Neural cell (in vitro differentiated cells): ENCODE results near the gene MED15. TPM values are rescaled to one million over a fixed set of nuclear protein-coding genes. Genes with fewer than 3 reads are reported as not detected.

Experiments
- H2AFZ ChIP-seq: fragments of 200-600, 300-800 bp; sonication (generic), shearing (Covaris generic); 2 replicates; pipeline ENCODE4 v1.6.0; 2014; ENCODE audit warnings: low read depth, mild to moderate bottlenecking, antibody characterized with exemption, low read length, moderate library complexity
- H3F3A ChIP-seq: fragments of 200-600 bp; shearing (Covaris generic); 2 replicates; pipeline ENCODE4 v1.6.1; 2016; ENCODE audit warnings: mild to moderate bottlenecking, moderate library complexity, mixed read lengths, antibody characterized with exemption, low read length; ENCODE audit not compliant: insufficient read depth, poor library complexity, severe bottlenecking
- H3K27ac ChIP-seq: fragments of 200-600, 300-800 bp; sonication (generic), shearing (Covaris generic); 2 replicates; pipeline ENCODE4 v1.5.1; 2014; ENCODE audit warnings: mild to moderate bottlenecking, low read length, moderate library complexity
- H3K27me3 ChIP-seq: fragments of 300-800, 200-600 bp; sonication (generic), shearing (Covaris generic); 2 replicates; pipeline ENCODE4 v1.6.0; 2014; ENCODE audit warnings: mild to moderate bottlenecking, low read depth, low read length, moderate library complexity; ENCODE audit not compliant: insufficient read depth
- H3K36me3 ChIP-seq: fragments of 300-800, 200-600 bp; sonication (generic), shearing (Covaris generic); 2 replicates; pipeline ENCODE4 v1.5.1; 2014; ENCODE audit warnings: mild to moderate bottlenecking, antibody characterized with exemption, low read length, moderate library complexity; ENCODE audit not compliant: insufficient read depth
- H3K4me2 ChIP-seq: fragments of 300-800, 200-600 bp; sonication (generic), shearing (Covaris generic); 2 replicates; pipeline ENCODE4 v1.6.0; 2014; ENCODE audit warnings: mild to moderate bottlenecking, low read length
- H3K4me3 ChIP-seq: fragments of 300-800, 200-600 bp; sonication (generic), shearing (Covaris generic); 2 replicates; pipeline ENCODE4 v1.5.1; 2014; ENCODE audit warnings: mild to moderate bottlenecking, low read length, moderate library complexity
- H3K79me2 ChIP-seq: fragments of 200-600 bp; shearing (Covaris generic); replicated peaks from 2 replicates; pipeline ENCODE4 v1.6.0; 2014; ENCODE audit warnings: mild to moderate bottlenecking, low read length, moderate library complexity; ENCODE audit not compliant: insufficient read depth
- H3K9ac ChIP-seq: fragments of 300-800, 200-600 bp; sonication (generic), shearing (Covaris generic); 2 replicates; pipeline ENCODE4 v1.6.1; 2016; ENCODE audit warnings: mild to moderate bottlenecking, low read length, mixed read lengths
- H3K9me2 ChIP-seq: fragments of 200-600 bp; shearing (Covaris generic); 2 replicates; pipeline ENCODE4 v1.6.1; 2016; ENCODE audit warnings: mild to moderate bottlenecking, low read length, mixed read lengths; ENCODE audit not compliant: insufficient read depth
- H3K9me3 ChIP-seq: fragments of 200-600, 300-800 bp; sonication (generic), shearing (Covaris generic); 2 replicates; pipeline ENCODE4 v1.6.1; 2016; ENCODE audit warnings: mild to moderate bottlenecking, mixed run types, low read length, moderate library complexity, mixed read lengths
- H4K20me1 ChIP-seq: fragments of 200-600 bp; shearing (Covaris generic); 2 replicates; pipeline ENCODE4 v1.6.1; 2016; ENCODE audit warnings: mild to moderate bottlenecking, mixed run types; ENCODE audit not compliant: insufficient read depth
- CTCF ChIP-seq: fragments of 450-650 bp; IDR thresholded peaks from 2 replicates; pipeline ENCODE4 v1.5.1; 2014; ENCODE audit warnings: antibody characterized with exemption, mild to moderate bottlenecking, moderate library complexity; ENCODE audit not compliant: poor library complexity, severe bottlenecking
- EP300 ChIP-seq: fragments of 450-650 bp; conservative IDR thresholded peaks from 2 replicates; pipeline ENCODE4 v1.6.1; 2014; ENCODE audit warnings: antibody characterized with exemption, mild to moderate bottlenecking, moderate library complexity; ENCODE audit not compliant: poor library complexity, severe bottlenecking
- EZH2 ChIP-seq: fragments of 200-600, 300-800 bp; shearing (Covaris generic), sonication (generic); IDR thresholded peaks from 2 replicates; pipeline ENCODE4 v1.6.1; 2014; ENCODE audit warnings: antibody characterized with exemption, low read length, borderline replicate concordance, mild to moderate bottlenecking; ENCODE audit not compliant: insufficient read depth, poor library complexity, severe bottlenecking
- MXI1 ChIP-seq: fragments of 450-650 bp; conservative IDR thresholded peaks from 2 replicates; pipeline ENCODE4 v1.6.1; 2014; ENCODE audit warnings: antibody characterized with exemption, mild to moderate bottlenecking; ENCODE audit not compliant: poor library complexity, severe bottlenecking
- POLR2AphosphoS5 ChIP-seq: IDR thresholded peaks from 2 replicates; pipeline ENCODE4 v1.6.1; 2012
- RAD21 ChIP-seq: fragments of 450-650 bp; conservative IDR thresholded peaks from 2 replicates; pipeline ENCODE4 v1.6.1; 2014; ENCODE audit warnings: antibody characterized with exemption, mild to moderate bottlenecking, moderate library complexity
- REST ChIP-seq: IDR thresholded peaks from 2 replicates; pipeline ENCODE4 v1.6.1; 2012; ENCODE audit warnings: borderline replicate concordance
- SMC3 ChIP-seq: fragments of 450-650 bp; conservative IDR thresholded peaks from 2 replicates; pipeline ENCODE4 v1.6.1; 2014; ENCODE audit warnings: antibody characterized with exemption, mild to moderate bottlenecking, moderate library complexity; ENCODE audit not compliant: poor library complexity
- TAF1 ChIP-seq: IDR thresholded peaks from 2 replicates; pipeline ENCODE4 v1.6.1; 2012; ENCODE audit warnings: low read depth
- polyA plus RNA-seq: library from polyadenylated mRNA; depleted of rRNA; stranded (reverse); fragments of >200 nt; gene quantifications from 2 replicates; pipeline ENCODE4 v1.2.3, GENCODE V29; 2014

The MED15 gene
- polyA plus RNA-seq, 1 donor from 2014 or later, result 13.2 TPM

GRCh38 chr22:20585639-20586402 is 78.4 kb downstream of the MED15 start:
- H3K36me3 ChIP-seq, result no peaks in the 10 kb centered on the region
- no peaks in the 10 kb centered on the region for H3K27me3 ChIP-seq
- H4K20me1 ChIP-seq, result no peaks in the 10 kb centered on the region
- H3K9ac ChIP-seq, result no peak overlapping the region
- H3K4me2 ChIP-seq, result no peak overlapping the region
- H3K4me3 ChIP-seq, result no peak overlapping the region
- H3F3A ChIP-seq, result no peaks in the 10 kb centered on the region
- H2AFZ ChIP-seq, result no peak overlapping the region
- H3K79me2 ChIP-seq, result no peaks in the 10 kb centered on the region
- H3K9me2 ChIP-seq, result no peaks in the 10 kb centered on the region
- H3K9me3 ChIP-seq, result no peaks in the 10 kb centered on the region
- no peak overlapping the region for H3K27ac ChIP-seq
- no peak for TF ChIP-seq SMC3
- TF ChIP-seq TAF1, result no peak
- TF ChIP-seq EP300, result no peak
- TF ChIP-seq POLR2AphosphoS5, result no peak
- TF ChIP-seq CTCF, result no peak
- TF ChIP-seq MXI1, result no peak
- TF ChIP-seq REST, result no peak
- no peak for TF ChIP-seq RAD21
- no peak for TF ChIP-seq EZH2

- H3K27me3 ChIP-seq, result no peaks in the 10 kb centered on the region
- no peak overlapping the region for H3K27ac ChIP-seq
- no peaks in the 10 kb centered on the region for H3K9me2 ChIP-seq
- no peaks in the 10 kb centered on the region for H3K9me3 ChIP-seq
- TF ChIP-seq EZH2, result no peak
- TF ChIP-seq MXI1, result no peak
- TF ChIP-seq RAD21, result no peak
- no peak for TF ChIP-seq SMC3
- TF ChIP-seq CTCF, result no peak
- TF ChIP-seq REST, result no peak
- no peak for TF ChIP-seq TAF1
- no peak for TF ChIP-seq POLR2AphosphoS5
- TF ChIP-seq EP300, result no peak
- no peak overlapping the region for H3K9ac ChIP-seq
- H3K36me3 ChIP-seq, result no peaks in the 10 kb centered on the region
- H3K4me2 ChIP-seq, result no peak overlapping the region
- no peaks in the 10 kb centered on the region for H3K79me2 ChIP-seq
- H2AFZ ChIP-seq, result no peak overlapping the region
- no peak overlapping the region for H3K4me3 ChIP-seq
- H4K20me1 ChIP-seq, result no peaks in the 10 kb centered on the region
- H3F3A ChIP-seq, result no peaks in the 10 kb centered on the region
Observed at GRCh38 chr22:20586403-20586745, 79.0 kb downstream of the MED15 start.
